SK-N-SH treated with all-trans-retinoic acid at 6 μM for 48 hours (cell line): ENCODE results near the gene RNF145.

Source experiments
- ATAC-seq: fragments of 200-7000 bp; cut with Tn5 transposase; 3 replicates; pipeline ENCODE4 v1.9.1; 2020; ENCODE audit warnings: mild to moderate bottlenecking, moderate library complexity
- ARNTL ChIP-seq: fragments of 450-650 bp; formaldehyde crosslinking; IDR thresholded peaks from 2 replicates; pipeline ENCODE4 v1.5.0; 2020; ENCODE audit warnings: low read depth, mild to moderate bottlenecking, moderate library complexity, borderline replicate concordance
- BACH2 ChIP-seq: fragments of 250-450 bp; sonication (Bioruptor Pico); IDR thresholded peaks from 2 replicates; pipeline ENCODE4 v1.9.0; 2021; ENCODE audit warnings: mild to moderate bottlenecking, borderline replicate concordance
- CSDC2 ChIP-seq: fragments of 250-450 bp; sonication (Bioruptor Pico); IDR thresholded peaks from 2 replicates; pipeline ENCODE4 v1.5.0; 2020; ENCODE audit warnings: mild to moderate bottlenecking, moderate library complexity
- ESRRG ChIP-seq: fragments of 250-450 bp; sonication (Bioruptor Pico); IDR thresholded peaks from 2 replicates; pipeline ENCODE4 v1.6.1; 2021; ENCODE audit warnings: mild to moderate bottlenecking
- ISL1 ChIP-seq: fragments of 250-450 bp; sonication (Bioruptor Pico); IDR thresholded peaks from 2 replicates; pipeline ENCODE4 v2.1.2; 2022; ENCODE audit warnings: mild to moderate bottlenecking, moderate library complexity
- OSR1 ChIP-seq: fragments of 250-450 bp; sonication (Bioruptor Pico); IDR thresholded peaks from 2 replicates; pipeline ENCODE4 v1.8.0; 2022; ENCODE audit warnings: moderate library complexity, mild to moderate bottlenecking, inconsistent platforms
- PPARA ChIP-seq: fragments of 250-450 bp; sonication (Bioruptor Pico); IDR thresholded peaks from 2 replicates; pipeline ENCODE4 v1.5.0; 2020; ENCODE audit warnings: mild to moderate bottlenecking, borderline replicate concordance
- RARB ChIP-seq: fragments of 250-450 bp; sonication (Bioruptor Pico); IDR thresholded peaks from 2 replicates; pipeline ENCODE4 v1.8.0; 2021; ENCODE audit warnings: mild to moderate bottlenecking, moderate library complexity
- SNAI2 ChIP-seq: fragments of 250-450 bp; sonication (Bioruptor Pico); IDR thresholded peaks from 2 replicates; pipeline ENCODE4 v1.5.0; 2020; ENCODE audit warnings: mild to moderate bottlenecking, moderate library complexity
- TCF4 ChIP-seq: fragments of 250-450 bp; sonication (Bioruptor Pico); IDR thresholded peaks from 2 replicates; pipeline ENCODE4 v1.8.0; 2021; ENCODE audit warnings: mild to moderate bottlenecking, moderate library complexity, borderline replicate concordance
- TOX ChIP-seq: fragments of 250-450 bp; sonication (Bioruptor Pico); IDR thresholded peaks from 2 replicates; pipeline ENCODE4 v1.8.0; 2021; ENCODE audit warnings: mild to moderate bottlenecking, moderate library complexity, borderline replicate concordance
- ZC3H10 ChIP-seq: fragments of 250-450 bp; sonication (Bioruptor Pico); IDR thresholded peaks from 2 replicates; pipeline ENCODE4 v1.5.1; 2021; ENCODE audit warnings: mild to moderate bottlenecking, moderate library complexity
- ZFP3 ChIP-seq: fragments of 250-450 bp; sonication (Bioruptor Pico); IDR thresholded peaks from 2 replicates; pipeline ENCODE4 v1.5.0; 2020; ENCODE audit warnings: mild to moderate bottlenecking, moderate library complexity
- ZFP30 ChIP-seq: fragments of 450-650 bp; formaldehyde crosslinking; IDR thresholded peaks from 2 replicates; pipeline ENCODE4 v1.5.0; 2022; ENCODE audit warnings: mild to moderate bottlenecking, moderate library complexity
- ZNF565 ChIP-seq: fragments of 450-650 bp; formaldehyde crosslinking; conservative IDR thresholded peaks from 2 replicates; pipeline ENCODE4 v1.5.0; 2020; ENCODE audit warnings: low read depth, mild to moderate bottlenecking, moderate library complexity
- ZNF70 ChIP-seq: fragments of 450-650 bp; formaldehyde crosslinking; IDR thresholded peaks from 2 replicates; pipeline ENCODE4 v1.5.0; 2020; ENCODE audit warnings: mild to moderate bottlenecking, moderate library complexity
- ZNF8 ChIP-seq: fragments of 450-650 bp; formaldehyde crosslinking; IDR thresholded peaks from 2 replicates; pipeline ENCODE4 v1.5.0; 2020; ENCODE audit warnings: mild to moderate bottlenecking, moderate library complexity
- TF ChIP-seq, protein P1 (sequence below): fragments of 250-450 bp; sonication (Bioruptor Pico); IDR thresholded peaks from 2 replicates; pipeline ENCODE4 v1.5.0; 2020; ENCODE audit warnings: mild to moderate bottlenecking, moderate library complexity
- TF ChIP-seq, protein P2 (sequence below): fragments of 250-450 bp; sonication (Bioruptor Pico); IDR thresholded peaks from 2 replicates; pipeline ENCODE4 v1.5.1; 2021; ENCODE audit warnings: mild to moderate bottlenecking, moderate library complexity
- TF ChIP-seq, protein P3 (sequence below): fragments of 250-450 bp; sonication (Bioruptor Pico); IDR thresholded peaks from 2 replicates; pipeline ENCODE4 v1.5.1; 2020; ENCODE audit warnings: low read depth, mild to moderate bottlenecking, moderate library complexity
- TF ChIP-seq, protein P4 (sequence below): fragments of 250-450 bp; sonication (Bioruptor Pico); IDR thresholded peaks from 2 replicates; pipeline ENCODE4 v1.8.0; 2021; ENCODE audit warnings: low read depth, mild to moderate bottlenecking, moderate library complexity, borderline replicate concordance
- TF ChIP-seq, protein P5 (sequence below): fragments of 250-450 bp; sonication (Bioruptor Pico); IDR thresholded peaks from 2 replicates; pipeline ENCODE4 v1.8.0; 2020; ENCODE audit warnings: mild to moderate bottlenecking, moderate library complexity, borderline replicate concordance

Gene RNF145

DNA sequence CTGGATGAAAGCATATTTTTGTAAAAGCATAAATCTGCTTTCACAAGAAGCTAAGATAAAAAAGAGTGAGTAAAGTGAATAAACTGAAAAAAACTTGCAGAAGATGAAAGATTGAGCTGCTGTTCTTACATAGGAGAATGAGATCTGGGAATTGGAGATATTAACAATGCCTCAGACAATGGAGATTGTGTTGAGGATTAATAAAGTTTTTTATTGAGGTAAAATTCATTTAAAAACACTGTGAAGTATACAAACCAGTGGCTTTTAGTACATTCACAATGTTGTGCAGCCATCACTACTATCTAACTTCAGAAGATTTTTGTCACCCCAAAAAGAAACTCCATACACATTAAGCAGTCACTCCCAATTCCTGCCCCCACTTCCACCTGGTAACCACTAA, 34.0 kb upstream of the RNF145 start:
- no peak for ATAC-seq
- no peak for TF ChIP-seq PPARA (CRISPR knock-in tag)
- TF ChIP-seq ZNF565 = no peak
- TF ChIP-seq, protein P1, sequence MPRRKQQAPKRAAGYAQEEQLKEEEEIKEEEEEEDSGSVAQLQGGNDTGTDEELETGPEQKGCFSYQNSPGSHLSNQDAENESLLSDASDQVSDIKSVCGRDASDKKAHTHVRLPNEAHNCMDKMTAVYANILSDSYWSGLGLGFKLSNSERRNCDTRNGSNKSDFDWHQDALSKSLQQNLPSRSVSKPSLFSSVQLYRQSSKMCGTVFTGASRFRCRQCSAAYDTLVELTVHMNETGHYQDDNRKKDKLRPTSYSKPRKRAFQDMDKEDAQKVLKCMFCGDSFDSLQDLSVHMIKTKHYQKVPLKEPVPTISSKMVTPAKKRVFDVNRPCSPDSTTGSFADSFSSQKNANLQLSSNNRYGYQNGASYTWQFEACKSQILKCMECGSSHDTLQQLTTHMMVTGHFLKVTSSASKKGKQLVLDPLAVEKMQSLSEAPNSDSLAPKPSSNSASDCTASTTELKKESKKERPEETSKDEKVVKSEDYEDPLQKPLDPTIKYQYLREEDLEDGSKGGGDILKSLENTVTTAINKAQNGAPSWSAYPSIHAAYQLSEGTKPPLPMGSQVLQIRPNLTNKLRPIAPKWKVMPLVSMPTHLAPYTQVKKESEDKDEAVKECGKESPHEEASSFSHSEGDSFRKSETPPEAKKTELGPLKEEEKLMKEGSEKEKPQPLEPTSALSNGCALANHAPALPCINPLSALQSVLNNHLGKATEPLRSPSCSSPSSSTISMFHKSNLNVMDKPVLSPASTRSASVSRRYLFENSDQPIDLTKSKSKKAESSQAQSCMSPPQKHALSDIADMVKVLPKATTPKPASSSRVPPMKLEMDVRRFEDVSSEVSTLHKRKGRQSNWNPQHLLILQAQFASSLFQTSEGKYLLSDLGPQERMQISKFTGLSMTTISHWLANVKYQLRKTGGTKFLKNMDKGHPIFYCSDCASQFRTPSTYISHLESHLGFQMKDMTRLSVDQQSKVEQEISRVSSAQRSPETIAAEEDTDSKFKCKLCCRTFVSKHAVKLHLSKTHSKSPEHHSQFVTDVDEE (CRISPR knock-in tag) = no peak
- TF ChIP-seq, protein P2, sequence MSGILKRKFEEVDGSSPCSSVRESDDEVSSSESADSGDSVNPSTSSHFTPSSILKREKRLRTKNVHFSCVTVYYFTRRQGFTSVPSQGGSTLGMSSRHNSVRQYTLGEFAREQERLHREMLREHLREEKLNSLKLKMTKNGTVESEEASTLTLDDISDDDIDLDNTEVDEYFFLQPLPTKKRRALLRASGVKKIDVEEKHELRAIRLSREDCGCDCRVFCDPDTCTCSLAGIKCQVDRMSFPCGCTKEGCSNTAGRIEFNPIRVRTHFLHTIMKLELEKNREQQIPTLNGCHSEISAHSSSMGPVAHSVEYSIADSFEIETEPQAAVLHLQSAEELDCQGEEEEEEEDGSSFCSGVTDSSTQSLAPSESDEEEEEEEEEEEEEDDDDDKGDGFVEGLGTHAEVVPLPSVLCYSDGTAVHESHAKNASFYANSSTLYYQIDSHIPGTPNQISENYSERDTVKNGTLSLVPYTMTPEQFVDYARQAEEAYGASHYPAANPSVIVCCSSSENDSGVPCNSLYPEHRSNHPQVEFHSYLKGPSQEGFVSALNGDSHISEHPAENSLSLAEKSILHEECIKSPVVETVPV (CRISPR knock-in tag) = no peak
- no peak for TF ChIP-seq BACH2 (CRISPR knock-in tag)
- TF ChIP-seq CSDC2 (CRISPR knock-in tag) = no peak
- no peak for TF ChIP-seq ZFP3 (CRISPR knock-in tag)
- no peak for TF ChIP-seq ARNTL (CRISPR knock-in tag)
- no peak for TF ChIP-seq ZNF8 (CRISPR knock-in tag)
- TF ChIP-seq TCF4 = no peak
- no peak for TF ChIP-seq ZC3H10
- no peak for TF ChIP-seq ZNF70 (CRISPR knock-in tag)
- TF ChIP-seq, protein P3, sequence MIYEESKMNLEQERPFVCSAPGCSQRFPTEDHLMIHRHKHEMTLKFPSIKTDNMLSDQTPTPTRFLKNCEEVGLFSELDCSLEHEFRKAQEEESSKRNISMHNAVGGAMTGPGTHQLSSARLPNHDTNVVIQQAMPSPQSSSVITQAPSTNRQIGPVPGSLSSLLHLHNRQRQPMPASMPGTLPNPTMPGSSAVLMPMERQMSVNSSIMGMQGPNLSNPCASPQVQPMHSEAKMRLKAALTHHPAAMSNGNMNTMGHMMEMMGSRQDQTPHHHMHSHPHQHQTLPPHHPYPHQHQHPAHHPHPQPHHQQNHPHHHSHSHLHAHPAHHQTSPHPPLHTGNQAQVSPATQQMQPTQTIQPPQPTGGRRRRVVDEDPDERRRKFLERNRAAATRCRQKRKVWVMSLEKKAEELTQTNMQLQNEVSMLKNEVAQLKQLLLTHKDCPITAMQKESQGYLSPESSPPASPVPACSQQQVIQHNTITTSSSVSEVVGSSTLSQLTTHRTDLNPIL (CRISPR knock-in tag) = no peak
- no peak for TF ChIP-seq SNAI2
- no peak for TF ChIP-seq ESRRG (CRISPR knock-in tag)
- TF ChIP-seq TOX (CRISPR knock-in tag) = no peak
- no peak for TF ChIP-seq RARB
- TF ChIP-seq ISL1 (CRISPR knock-in tag) = no peak
- TF ChIP-seq, protein P4, sequence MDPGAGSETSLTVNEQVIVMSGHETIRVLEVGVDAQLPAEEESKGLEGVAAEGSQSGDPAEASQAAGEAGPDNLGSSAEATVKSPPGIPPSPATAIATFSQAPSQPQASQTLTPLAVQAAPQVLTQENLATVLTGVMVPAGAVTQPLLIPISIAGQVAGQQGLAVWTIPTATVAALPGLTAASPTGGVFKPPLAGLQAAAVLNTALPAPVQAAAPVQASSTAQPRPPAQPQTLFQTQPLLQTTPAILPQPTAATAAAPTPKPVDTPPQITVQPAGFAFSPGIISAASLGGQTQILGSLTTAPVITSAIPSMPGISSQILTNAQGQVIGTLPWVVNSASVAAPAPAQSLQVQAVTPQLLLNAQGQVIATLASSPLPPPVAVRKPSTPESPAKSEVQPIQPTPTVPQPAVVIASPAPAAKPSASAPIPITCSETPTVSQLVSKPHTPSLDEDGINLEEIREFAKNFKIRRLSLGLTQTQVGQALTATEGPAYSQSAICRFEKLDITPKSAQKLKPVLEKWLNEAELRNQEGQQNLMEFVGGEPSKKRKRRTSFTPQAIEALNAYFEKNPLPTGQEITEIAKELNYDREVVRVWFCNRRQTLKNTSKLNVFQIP = no peak
- TF ChIP-seq, all 23 proteins: peak for 0

DNA sequence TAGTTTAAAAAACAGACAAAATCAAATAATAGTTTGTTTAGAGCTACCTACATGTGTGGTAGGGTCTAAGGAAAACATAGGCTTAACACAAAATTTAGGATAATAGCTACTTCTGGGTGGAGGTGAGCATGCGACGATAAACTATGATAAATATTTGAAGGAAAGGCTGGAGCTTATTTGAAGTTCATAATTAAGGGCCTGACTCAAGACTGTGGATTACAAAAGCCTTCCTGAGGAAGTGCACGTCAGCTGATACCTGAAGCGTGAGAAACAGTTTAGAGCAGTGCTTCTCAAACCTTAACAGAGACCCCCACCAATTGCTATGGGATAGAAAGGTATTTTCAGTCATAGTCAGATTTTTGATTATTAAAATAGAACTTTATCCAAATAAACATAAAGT, 33.3 kb upstream of the RNF145 start:
- TF ChIP-seq ZFP30 (CRISPR knock-in tag) = no peak
- TF ChIP-seq OSR1 = no peak
- no peak for TF ChIP-seq BACH2 (CRISPR knock-in tag)
- TF ChIP-seq, protein P5, sequence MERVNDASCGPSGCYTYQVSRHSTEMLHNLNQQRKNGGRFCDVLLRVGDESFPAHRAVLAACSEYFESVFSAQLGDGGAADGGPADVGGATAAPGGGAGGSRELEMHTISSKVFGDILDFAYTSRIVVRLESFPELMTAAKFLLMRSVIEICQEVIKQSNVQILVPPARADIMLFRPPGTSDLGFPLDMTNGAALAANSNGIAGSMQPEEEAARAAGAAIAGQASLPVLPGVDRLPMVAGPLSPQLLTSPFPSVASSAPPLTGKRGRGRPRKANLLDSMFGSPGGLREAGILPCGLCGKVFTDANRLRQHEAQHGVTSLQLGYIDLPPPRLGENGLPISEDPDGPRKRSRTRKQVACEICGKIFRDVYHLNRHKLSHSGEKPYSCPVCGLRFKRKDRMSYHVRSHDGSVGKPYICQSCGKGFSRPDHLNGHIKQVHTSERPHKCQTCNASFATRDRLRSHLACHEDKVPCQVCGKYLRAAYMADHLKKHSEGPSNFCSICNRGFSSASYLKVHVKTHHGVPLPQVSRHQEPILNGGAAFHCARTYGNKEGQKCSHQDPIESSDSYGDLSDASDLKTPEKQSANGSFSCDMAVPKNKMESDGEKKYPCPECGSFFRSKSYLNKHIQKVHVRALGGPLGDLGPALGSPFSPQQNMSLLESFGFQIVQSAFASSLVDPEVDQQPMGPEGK = no peak
- TF ChIP-seq, protein P4 = no peak
- no peak for TF ChIP-seq SNAI2
- no peak for TF ChIP-seq ZNF70 (CRISPR knock-in tag)
- TF ChIP-seq PPARA (CRISPR knock-in tag) = no peak
- no peak for ATAC-seq
